Muscle of arm (tissue), 12 donors: ENCODE data around the gene ART5. TPM values are rescaled to one million over a fixed set of nuclear protein-coding genes. Genes with fewer than 3 reads are reported as not detected.
"Not testable (repeated sequence)": the region's sequence is repeated elsewhere in the genome, so short reads cannot be mapped to it uniquely, and the experiment has no call there.

Source experiments
- DNase-seq: peaks from one replicate; pipeline ENCODE4 v3.0.0-alpha.2; 2013
- polyA plus RNA-seq, 12 donors: library from polyadenylated mRNA; unstranded; fragments of 120-200 nt; gene quantifications; one replicate each; pipeline ENCODE4 v1.2.1, GENCODE V29; 2013; ENCODE audit not compliant: insufficient read length in 12 of 12

ART5 gene
- polyA plus RNA-seq, 12 donors, result 1.7 to 4.9 (median 2.9) TPM; not detected in 2

DNA sequence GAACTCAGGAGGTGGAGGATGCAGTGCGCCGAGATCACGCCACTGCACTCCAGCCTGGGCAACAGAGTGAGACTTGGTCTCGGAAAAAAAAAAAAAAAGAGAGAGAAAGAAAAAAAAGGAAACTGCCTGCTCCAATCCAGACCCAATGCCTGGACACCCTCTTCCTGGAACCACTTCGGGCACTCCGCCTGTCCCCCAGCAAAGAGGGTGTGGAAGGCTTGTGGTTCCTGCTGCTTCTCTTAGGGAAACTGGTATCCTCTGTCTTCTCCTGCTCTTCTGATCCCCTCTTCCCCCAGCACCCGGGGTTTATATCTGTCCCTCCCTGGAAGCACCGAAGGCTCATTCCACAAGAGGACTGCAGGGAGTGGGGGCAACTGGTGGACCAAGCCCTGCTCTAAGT, 16.5 kb upstream of the ART5 start:
- DNase-seq, result no peak

DNA sequence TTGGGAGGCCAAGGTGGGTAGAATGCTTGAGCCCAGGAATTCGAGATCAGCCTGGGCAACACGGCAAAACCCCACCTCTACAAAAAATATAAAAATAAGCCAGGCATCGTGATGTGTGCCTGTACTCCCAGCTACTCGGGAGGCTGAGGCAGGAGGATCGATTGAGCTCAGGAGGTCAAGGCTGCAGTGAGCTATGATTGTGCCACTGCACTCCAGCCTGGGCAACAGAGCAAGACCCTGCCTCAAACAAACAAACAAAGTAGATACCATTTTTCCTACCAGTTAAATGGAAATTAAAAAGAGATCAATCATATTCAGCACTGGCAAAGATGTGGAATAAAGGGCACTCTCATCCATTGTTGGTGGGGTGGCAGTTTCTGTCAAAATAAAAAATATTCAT, 15.5 kb upstream of the ART5 start:
- not testable (repeated sequence) for DNase-seq

DNA sequence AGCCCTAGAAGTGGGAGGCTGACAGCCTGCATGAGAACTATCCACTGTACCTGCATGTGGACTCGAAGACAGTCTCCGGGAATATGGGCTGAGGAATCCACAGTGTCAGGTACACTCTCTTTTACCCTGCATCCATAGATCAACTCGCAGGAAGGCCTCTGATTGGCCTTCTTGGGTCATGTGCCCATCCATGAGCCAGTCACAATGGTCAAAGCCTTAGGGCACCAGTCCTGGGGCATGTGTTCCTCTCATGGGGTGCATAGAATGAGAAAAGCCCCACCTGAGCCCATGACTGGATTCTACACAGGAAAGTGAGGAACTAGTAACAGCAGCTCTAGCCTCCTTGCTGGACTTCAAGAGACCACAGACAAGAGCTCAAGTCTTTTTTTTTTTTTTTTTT, 13.8 kb upstream of the ART5 start:
- no peak for DNase-seq

DNA sequence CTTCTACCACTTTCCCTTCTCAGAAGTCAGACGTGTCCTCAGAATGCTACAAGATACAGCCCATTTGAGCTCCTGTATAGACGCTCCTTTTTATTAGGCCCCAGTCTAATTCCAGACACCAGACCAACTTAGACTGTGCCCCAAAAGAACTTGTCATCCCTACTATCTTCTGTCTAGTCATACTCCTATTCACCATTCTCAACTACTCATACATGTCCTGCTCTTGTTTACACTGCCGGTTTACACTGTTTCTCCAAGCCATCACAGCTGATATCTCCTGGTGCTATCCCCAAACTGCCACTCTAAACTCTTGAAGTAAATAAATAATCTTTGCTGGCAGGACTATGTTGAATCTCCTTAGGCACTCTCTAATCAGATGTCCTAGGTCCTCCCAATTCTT, 10.7 kb upstream of the ART5 start:
- not testable (repeated sequence) for DNase-seq

DNA sequence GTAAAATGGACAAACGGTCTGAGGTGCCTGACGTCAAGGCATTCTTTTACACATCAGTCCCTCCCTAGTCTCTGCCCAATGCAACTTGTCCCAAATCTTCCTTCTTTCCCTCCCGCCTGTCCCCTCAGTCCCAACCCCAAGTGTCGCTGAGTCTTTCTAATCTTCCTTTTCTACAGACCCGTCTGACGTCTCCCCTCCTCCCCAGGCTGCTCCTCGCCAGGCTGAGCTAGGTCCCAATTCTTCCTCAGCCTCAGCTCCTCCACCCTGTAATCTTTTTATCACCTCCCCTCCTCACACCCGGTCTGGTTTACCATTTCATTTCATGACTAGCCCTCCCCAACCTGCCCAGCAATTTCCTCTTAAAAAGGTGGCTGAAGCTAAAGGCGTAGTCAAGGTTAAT, 7.6 kb upstream of the ART5 start:
- not testable (repeated sequence) for DNase-seq

DNA sequence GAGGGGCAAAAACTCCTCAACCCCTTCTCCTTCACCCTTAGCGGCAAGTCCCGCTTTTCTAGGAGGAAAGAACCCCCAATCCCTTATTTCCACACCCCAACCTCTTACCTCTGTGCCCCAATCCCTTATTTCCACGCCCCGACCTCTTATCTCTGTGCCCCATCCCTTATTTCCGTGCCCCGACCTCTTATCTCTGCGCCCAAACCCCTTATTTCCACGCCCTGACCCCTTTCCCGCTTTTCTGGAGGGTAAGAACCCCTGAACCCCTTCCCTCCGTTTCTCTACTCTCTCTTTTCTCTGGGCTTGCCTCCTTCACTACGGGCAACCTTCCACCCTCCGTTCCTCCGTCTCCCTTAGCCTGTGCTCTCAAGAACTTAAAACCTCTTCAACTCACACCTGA, 7.1 kb upstream of the ART5 start:
- not testable (repeated sequence) for DNase-seq

DNA sequence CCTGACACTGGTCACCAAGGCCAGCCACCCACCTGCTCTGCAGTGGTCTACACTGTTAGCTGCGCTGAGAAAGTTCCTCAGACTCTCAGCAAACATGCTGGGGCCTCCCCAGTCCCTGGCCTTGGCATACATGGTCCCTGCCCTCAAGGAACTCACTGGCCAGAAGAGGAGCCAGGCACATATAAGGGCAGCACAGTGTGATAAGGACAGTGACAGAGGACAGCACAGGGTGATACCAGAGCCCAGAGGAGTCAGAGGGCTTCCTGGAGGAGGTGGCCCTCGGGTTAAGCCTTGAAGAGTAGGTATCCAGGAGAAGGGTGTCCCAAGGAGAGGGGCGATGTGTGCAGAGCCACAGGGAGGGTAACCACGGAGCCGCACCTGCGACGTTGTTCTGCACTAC, 3.8 kb upstream of the ART5 start:
- DNase-seq, result no peak

DNA sequence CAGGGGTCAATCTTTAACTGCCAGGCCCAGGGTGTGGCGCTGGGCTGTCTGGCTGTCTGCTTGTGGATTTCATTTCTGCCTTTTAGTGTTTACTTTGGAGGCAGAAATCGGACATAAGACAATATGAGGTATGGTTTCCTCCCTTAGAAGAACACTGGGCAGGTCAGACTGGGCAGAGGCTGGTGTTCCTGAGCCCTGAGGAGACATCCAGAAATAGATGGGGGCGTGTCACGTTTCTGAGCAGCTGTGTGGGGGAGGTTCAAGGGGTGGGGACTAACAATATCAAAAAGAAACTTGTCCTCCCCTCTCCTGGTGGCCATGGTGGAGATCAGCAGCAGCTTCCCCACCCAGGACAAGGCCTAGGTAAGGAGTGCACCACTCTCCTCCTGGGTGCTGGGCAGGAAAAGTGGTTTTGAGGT, 3.0 kb upstream of the ART5 start, which contains the start of gene ART1:
Gene ART1 (plus strand): TSS at position 312 of the 419 bp plus-strand sequence. CDS start 14,086 bp downstream, outside the sequence.
- no peak for DNase-seq

DNA sequence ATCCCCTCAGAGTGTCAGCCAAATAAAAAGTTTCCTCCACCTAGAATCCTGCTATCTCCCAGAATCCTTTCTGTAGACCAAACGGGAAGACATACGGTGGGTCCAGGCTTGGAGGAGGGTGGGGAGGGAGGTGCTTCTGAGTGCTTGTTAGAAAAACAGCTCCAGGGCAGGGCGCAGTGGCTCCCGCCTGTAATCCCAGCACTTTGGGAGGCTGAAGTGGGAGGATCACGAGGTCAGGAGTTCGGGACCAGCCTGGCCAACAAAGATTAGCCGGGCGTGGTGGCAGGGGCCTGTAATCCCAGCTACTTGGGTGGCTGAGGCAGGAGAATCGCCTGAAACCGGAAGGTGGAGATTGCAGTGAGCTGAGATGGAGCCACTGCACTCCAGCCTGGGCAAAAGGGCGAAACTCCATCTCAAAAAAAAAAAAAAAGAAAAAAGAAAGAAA, 1.3 kb upstream of the ART5 start:
- not testable (repeated sequence) for DNase-seq

DNA sequence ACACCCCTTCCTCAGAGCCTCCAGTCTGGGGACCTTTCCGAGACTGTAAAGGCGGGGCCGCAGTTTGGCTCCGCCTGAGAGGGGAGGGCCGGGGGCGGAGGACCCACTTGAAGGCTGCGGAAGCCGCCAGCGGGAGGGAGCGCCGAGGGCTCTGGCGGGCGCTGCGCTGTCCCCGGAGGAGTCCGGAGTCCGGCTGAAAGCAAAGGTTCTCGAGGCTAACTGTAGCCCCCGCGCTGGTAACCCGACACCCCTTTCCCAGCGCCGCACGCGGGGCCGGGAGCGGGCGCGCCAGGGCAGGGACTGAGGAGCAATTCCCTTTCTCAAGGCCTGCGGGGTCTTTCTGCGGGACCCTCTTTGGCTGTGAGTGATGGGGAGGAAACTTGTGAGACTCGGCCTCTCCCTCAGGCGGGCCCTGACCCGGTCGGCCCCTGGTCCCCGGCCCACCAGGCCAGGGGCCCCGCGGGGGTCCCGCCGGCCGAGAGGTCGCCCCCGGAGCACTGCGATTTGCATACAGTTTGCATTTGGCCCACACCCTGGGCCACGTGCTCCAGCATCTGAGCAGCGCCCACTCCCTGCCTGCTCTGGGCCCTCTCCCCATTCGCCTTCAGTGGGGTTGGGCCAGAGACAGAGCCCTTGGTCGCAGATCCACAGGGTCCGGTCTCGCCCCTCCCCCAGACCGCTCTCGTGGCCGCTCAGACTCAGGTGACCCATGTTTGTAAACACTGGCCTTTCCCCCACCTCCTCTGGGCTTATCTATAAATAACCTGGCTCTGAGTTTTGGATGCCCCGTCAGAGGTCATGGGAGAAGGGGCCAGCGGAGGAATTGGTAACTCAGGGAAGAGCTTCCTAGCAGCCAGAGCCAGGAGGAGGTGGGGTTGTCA, 519 bp upstream of the ART5 start:
- peak; percentile 83 for DNase-seq

DNA sequence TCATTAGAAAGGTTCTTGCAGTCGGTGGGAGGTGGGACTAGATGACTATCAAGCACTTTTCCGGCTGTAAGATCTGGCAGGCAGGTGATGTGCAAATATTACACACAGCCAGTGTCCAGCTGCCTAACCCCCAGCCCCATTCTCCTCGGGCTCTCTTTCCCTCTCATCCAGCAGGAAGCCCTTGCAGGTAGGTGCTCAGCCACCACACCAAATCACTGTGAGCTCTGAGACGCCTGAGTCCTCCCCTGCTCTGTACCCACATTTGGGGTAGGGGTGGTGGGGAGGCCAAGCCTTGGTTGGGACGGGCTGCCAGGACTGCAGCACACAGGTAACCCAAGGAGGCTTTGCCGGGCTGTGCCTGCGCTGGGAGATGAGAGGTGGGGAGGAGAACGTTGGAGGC, 601 bp downstream of the ART5 start:
- no peak for DNase-seq

DNA sequence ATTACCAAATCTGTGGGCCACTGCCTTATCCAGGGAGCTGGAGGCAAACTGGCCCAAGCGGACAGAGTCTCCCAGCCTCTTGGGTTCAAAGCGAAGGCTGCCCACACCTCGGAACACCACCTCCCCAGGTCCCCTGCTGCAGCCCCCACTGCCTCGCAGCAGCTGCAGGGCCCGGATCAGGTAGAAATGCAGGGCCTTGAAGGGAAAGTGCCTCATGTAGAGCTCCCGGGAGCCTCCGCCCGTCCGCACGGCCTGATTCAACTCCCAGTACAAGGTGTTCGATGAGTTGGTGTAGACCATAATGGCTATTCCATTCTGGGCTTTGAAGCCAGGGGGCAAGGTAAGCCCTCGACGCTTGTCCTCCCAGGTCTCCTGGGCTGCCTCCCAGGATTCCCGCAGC, 2.0 kb downstream of the ART5 start:
- no peak for DNase-seq

DNA sequence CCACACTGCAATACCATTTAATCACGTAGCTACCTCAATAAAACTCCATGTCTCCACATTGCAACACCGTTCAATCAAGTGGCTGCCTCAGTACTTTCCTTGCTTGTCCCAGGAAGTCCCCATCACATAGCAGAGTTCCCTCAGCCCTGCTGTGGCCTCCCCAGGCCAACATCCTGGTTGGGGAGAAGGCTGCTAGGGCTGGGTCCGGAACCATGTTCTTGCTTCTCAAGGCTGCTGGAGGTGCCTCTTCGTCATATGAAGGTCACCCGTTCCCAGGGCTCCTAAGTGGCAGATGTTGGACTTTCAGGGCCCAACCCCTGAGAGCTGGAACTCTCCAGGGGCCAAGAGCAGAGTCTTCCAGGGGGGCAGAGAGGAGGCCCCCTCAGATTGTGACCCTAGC, 3.3 kb downstream of the ART5 start:
- DNase-seq, result no peak

DNA sequence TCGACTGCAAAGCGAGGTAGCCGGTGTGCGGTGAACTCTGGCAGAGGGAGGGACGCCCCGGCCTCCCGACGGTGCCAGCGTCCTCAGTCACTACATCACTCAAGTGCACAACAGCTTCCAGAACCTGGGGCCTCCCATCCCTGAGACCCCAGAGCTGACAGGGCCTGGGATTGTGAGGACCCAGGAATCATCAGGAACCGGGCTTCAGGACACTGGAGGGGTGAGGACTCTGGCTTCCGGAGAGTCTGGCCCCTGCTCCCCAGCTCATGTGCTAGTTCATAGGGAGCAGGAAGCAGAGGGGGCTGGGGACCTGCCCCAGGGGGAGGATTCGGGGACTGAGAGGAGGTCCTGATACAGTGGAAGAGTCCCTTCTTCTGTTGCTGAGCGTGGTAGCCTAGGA, 4.6 kb downstream of the ART5 start:
- DNase-seq, result no peak

DNA sequence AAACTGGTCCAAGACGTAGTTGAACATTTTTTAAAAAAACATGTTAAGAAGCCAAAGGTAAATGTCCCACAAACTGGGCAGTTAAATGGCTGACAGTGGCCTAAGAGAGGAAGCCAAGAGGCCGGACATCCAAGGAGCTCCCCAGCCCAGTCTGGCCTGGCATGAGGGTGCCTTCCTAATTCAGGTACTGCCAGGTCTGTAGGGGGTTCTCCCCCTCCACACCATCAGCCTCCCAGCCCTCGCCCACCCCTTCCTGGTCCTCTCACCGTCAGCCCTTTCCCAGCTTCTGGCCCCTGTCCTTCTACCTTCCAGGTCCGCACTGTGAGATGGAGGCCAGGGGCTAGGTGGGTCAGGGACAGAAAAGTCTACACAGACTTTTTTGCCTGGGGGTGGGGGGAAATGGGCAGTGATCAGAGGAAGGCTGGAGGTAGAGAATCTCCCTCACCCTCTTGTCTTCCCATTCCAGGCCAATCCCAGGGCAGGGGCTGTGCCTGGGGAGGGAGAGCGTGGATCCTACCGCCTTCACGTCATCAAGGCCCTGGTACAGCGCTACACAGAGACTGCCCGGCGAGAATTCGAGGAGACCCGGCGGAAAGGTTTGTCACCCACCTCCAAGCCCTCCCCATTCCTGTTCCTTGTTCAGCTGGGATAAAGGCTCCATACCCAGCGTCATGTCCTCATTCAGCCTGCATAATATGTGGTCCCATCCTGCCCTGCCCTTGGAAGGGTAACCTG, 6.0 kb downstream of the ART5 start:
- DNase-seq, result no peak

DNA sequence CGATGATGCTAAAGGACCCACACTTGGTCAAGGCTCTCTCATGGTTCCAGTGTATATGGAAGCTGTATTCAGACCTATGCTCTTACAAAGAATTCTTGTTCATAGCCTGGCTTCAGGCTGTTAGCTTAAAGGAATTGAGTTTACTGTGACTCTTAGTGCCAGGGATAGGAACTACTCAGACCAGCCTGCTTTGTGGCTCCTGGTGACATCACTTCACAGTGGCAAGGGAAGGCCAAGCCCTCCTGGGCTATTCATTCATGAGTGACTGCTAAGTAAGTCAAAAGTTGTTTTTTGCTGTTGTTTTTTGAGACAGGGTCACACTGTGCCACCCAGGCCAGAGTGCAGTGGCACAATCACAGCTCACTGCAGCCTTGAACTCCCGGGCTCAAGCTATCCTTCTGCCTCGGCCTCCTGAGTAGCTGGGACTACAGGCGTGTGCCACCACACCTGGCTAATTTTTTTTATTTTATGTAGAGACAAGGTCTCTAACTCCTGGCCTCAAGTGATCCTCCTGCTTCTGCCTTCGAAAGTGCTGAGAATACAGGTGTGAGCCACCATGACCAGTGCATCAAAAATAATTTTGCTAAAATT, 9.6 kb downstream of the ART5 start:
- DNase-seq, result no peak

DNA sequence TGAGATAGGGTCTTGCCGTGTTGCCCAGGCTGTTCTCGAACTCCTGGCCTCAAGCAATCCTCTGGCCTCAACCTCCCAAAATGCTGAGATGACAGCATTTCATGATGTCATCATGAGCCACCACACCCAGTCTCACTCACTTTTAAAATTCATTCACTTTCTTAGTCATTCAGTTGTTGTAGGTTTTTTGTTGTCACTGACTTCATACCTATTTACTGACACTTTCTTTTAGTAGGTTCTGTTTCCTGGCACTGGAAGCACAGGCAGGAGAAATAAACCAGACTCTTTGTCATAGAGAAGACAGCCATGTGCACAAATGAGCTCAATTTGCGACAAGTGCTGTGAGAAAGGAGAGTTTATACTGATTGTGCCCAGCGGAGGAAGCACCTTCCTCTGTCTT, 10.5 kb downstream of the ART5 start:
- DNase-seq, result no peak

DNA sequence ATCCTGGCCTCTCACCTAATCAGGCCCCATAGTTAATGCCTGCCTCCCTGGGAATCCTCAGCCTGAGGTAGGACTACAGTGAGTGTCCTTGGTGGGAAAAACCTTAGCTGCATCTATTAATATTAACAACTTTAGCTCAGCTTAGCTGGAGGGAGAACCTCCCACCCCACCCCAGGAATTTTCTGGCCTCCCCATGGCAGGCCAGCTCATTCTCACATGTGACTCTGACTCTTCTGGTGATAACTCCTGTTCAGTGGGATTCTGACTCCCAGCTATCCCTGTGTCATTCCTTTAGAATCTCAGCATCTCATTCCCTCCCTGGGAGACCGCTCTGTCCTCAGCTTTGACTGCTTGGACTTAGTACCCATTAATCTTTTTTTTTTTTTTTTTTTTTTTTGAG, 14.5 kb downstream of the ART5 start:
- no peak for DNase-seq

DNA sequence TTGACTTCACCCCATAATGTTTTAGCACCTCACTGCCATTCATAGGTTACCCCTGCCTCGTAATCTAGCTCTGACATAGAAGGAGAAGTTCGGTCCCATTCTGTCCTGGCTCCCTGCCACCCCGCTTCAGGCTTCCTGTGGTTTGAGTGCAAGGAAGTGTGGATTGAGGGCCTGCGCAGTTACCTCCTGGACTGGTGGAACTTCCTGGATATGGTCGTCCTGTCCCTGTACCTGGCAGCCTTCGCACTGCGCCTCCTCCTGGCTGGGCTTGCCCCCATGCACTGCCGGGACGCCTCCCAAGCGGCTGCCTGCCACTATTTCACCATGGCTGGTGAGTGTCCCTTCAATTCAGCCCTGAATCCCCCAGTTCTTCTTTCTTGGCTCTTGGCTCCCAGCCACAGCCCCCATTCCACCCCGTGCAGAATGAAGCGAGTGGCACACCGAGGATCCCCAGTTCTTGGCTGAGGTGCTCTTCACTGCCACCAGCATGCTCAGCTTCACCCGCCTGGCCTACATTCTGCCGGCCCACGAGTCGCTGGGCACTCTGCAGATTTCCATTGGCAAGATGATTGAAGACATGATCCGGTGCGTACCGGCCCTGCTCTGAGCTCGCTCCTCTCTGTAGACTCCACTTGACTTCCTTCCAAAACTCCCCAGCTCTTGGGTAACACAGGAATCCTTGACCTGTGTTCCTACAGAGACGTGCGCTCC, 15.4 kb downstream of the ART5 start:
- no peak for DNase-seq

DNA sequence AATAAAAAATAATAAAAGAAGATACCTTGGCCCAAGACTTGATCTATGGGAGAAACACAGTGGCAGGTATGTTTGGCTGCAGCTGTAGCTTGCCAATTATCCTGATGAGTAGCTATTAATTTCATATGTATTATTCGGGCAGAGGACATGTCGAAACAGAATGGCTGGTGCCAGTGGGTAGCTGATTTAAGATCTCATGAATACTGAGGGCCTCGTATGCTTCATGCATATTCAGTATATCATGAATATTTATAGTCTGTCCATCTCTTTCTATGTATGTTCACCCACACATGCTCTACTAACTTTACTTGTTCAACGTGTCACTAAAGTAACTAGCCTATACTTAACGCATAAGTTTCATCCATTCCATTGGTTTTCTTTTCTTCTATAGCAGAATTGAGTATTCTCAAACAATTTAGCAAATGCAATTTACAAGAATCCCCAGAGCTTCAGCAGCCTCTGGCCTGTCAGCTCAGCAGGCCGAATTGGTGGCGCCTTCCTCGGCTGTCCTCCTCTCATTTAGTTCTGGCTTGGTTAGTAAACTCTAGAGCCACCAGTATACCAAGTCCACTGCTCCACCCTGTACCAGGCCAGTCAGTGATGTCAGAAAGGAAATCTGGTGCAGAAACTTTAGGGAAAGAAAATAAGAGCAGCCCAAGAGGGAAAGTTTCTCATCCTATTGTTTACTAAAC, 17.9 kb downstream of the ART5 start:
- DNase-seq, result no peak

DNA sequence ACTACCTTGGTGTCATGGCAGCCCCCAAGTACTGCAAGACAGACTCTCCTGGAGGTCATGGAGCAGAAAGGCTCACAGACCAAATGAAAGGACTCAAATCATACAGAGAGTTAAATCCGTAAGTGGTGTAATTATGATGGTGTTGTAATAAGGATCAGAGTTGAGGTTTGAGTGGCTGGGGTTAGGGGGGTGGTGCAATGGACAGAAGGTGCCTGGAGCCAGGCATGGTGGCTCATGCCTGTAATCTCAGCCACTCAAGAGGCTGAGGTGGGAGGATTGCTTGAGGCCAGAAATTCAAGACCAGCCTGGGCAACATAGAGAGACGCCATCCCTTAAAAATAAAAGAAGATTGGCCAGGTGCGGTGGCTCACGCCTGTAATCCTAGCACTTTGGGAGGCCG, 18.7 kb downstream of the ART5 start:
- DNase-seq, result no peak
